SK-N-SH treated with all-trans-retinoic acid at 6 μM for 48 hours (cell line): ENCODE results near the gene MON2.
A peak's percentile ranks its signal among the peaks of the same experiment; 100 is the strongest.

Experiments used
- ATAC-seq: fragments of 200-7000 bp; cut with Tn5 transposase; 3 replicates; pipeline ENCODE4 v1.9.1; 2020; ENCODE audit warnings: mild to moderate bottlenecking, moderate library complexity
- BACH2 ChIP-seq: fragments of 250-450 bp; sonication (Bioruptor Pico); IDR thresholded peaks from 2 replicates; pipeline ENCODE4 v1.9.0; 2021; ENCODE audit warnings: mild to moderate bottlenecking, borderline replicate concordance
- GLIS3 ChIP-seq: fragments of 250-450 bp; sonication (Bioruptor Pico); IDR thresholded peaks from 2 replicates; pipeline ENCODE4 v1.5.0; 2020; ENCODE audit warnings: mild to moderate bottlenecking, moderate library complexity
- PATZ1 ChIP-seq: fragments of 250-450 bp; sonication (Bioruptor Pico); IDR thresholded peaks from 2 replicates; pipeline ENCODE4 v1.8.0; 2020; ENCODE audit warnings: mild to moderate bottlenecking, moderate library complexity, borderline replicate concordance
- POU6F1 ChIP-seq: fragments of 250-450 bp; sonication (Bioruptor Pico); IDR thresholded peaks from 2 replicates; pipeline ENCODE4 v1.8.0; 2021; ENCODE audit warnings: low read depth, mild to moderate bottlenecking, moderate library complexity, borderline replicate concordance
- PPARA ChIP-seq: fragments of 250-450 bp; sonication (Bioruptor Pico); IDR thresholded peaks from 2 replicates; pipeline ENCODE4 v1.5.0; 2020; ENCODE audit warnings: mild to moderate bottlenecking, borderline replicate concordance
- RARB ChIP-seq: fragments of 250-450 bp; sonication (Bioruptor Pico); IDR thresholded peaks from 2 replicates; pipeline ENCODE4 v1.8.0; 2021; ENCODE audit warnings: mild to moderate bottlenecking, moderate library complexity
- SNAI2 ChIP-seq: fragments of 250-450 bp; sonication (Bioruptor Pico); IDR thresholded peaks from 2 replicates; pipeline ENCODE4 v1.5.0; 2020; ENCODE audit warnings: mild to moderate bottlenecking, moderate library complexity
- TCF4 ChIP-seq: fragments of 250-450 bp; sonication (Bioruptor Pico); IDR thresholded peaks from 2 replicates; pipeline ENCODE4 v1.8.0; 2021; ENCODE audit warnings: mild to moderate bottlenecking, moderate library complexity, borderline replicate concordance
- TOX ChIP-seq: fragments of 250-450 bp; sonication (Bioruptor Pico); IDR thresholded peaks from 2 replicates; pipeline ENCODE4 v1.8.0; 2021; ENCODE audit warnings: mild to moderate bottlenecking, moderate library complexity, borderline replicate concordance
- ZFP3 ChIP-seq: fragments of 250-450 bp; sonication (Bioruptor Pico); IDR thresholded peaks from 2 replicates; pipeline ENCODE4 v1.5.0; 2020; ENCODE audit warnings: mild to moderate bottlenecking, moderate library complexity
- ZFP30 ChIP-seq: fragments of 450-650 bp; formaldehyde crosslinking; IDR thresholded peaks from 2 replicates; pipeline ENCODE4 v1.5.0; 2022; ENCODE audit warnings: mild to moderate bottlenecking, moderate library complexity
- ZNF565 ChIP-seq: fragments of 450-650 bp; formaldehyde crosslinking; conservative IDR thresholded peaks from 2 replicates; pipeline ENCODE4 v1.5.0; 2020; ENCODE audit warnings: low read depth, mild to moderate bottlenecking, moderate library complexity
- ZNF8 ChIP-seq: fragments of 450-650 bp; formaldehyde crosslinking; IDR thresholded peaks from 2 replicates; pipeline ENCODE4 v1.5.0; 2020; ENCODE audit warnings: mild to moderate bottlenecking, moderate library complexity
- TF ChIP-seq, protein P1 (sequence below): fragments of 250-450 bp; sonication (Bioruptor Pico); IDR thresholded peaks from 2 replicates; pipeline ENCODE4 v1.5.0; 2020; ENCODE audit warnings: mild to moderate bottlenecking, moderate library complexity
- TF ChIP-seq, protein P2 (sequence below): fragments of 250-450 bp; sonication (Bioruptor Pico); IDR thresholded peaks from 2 replicates; pipeline ENCODE4 v1.5.1; 2020; ENCODE audit warnings: low read depth, mild to moderate bottlenecking, moderate library complexity
- TF ChIP-seq, protein P3 (sequence below): fragments of 250-450 bp; sonication (Bioruptor Pico); IDR thresholded peaks from 2 replicates; pipeline ENCODE4 v1.5.1; 2021; ENCODE audit warnings: mild to moderate bottlenecking, moderate library complexity

MON2 gene

GRCh38 chr12:62621101-62621638 lies 154.5 kb downstream of the MON2 start:
- TF ChIP-seq, protein P1, sequence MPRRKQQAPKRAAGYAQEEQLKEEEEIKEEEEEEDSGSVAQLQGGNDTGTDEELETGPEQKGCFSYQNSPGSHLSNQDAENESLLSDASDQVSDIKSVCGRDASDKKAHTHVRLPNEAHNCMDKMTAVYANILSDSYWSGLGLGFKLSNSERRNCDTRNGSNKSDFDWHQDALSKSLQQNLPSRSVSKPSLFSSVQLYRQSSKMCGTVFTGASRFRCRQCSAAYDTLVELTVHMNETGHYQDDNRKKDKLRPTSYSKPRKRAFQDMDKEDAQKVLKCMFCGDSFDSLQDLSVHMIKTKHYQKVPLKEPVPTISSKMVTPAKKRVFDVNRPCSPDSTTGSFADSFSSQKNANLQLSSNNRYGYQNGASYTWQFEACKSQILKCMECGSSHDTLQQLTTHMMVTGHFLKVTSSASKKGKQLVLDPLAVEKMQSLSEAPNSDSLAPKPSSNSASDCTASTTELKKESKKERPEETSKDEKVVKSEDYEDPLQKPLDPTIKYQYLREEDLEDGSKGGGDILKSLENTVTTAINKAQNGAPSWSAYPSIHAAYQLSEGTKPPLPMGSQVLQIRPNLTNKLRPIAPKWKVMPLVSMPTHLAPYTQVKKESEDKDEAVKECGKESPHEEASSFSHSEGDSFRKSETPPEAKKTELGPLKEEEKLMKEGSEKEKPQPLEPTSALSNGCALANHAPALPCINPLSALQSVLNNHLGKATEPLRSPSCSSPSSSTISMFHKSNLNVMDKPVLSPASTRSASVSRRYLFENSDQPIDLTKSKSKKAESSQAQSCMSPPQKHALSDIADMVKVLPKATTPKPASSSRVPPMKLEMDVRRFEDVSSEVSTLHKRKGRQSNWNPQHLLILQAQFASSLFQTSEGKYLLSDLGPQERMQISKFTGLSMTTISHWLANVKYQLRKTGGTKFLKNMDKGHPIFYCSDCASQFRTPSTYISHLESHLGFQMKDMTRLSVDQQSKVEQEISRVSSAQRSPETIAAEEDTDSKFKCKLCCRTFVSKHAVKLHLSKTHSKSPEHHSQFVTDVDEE (CRISPR knock-in tag) = no peak
- TF ChIP-seq POU6F1 (CRISPR knock-in tag) = no peak
- ATAC-seq = no peak

- TF ChIP-seq, protein P2, sequence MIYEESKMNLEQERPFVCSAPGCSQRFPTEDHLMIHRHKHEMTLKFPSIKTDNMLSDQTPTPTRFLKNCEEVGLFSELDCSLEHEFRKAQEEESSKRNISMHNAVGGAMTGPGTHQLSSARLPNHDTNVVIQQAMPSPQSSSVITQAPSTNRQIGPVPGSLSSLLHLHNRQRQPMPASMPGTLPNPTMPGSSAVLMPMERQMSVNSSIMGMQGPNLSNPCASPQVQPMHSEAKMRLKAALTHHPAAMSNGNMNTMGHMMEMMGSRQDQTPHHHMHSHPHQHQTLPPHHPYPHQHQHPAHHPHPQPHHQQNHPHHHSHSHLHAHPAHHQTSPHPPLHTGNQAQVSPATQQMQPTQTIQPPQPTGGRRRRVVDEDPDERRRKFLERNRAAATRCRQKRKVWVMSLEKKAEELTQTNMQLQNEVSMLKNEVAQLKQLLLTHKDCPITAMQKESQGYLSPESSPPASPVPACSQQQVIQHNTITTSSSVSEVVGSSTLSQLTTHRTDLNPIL (CRISPR knock-in tag) = no peak
- no peak for TF ChIP-seq TOX (CRISPR knock-in tag)
- TF ChIP-seq TCF4 (CRISPR knock-in tag) = no peak
- no peak for TF ChIP-seq GLIS3 (CRISPR knock-in tag)
- no peak for TF ChIP-seq ZFP3 (CRISPR knock-in tag)
- no peak for TF ChIP-seq ZNF565
- TF ChIP-seq SNAI2 (CRISPR knock-in tag) = no peak
- TF ChIP-seq POU6F1 (CRISPR knock-in tag) = no peak
- no peak for TF ChIP-seq PATZ1 (CRISPR knock-in tag)
- TF ChIP-seq PPARA (CRISPR knock-in tag) = no peak
- no peak for TF ChIP-seq RARB (CRISPR knock-in tag)
- peak; percentile 36 for ATAC-seq
Observed at GRCh38 chr12:62622177-62622576, 155.6 kb downstream of the MON2 start.

GRCh38 chr12:62625228-62625627 lies 158.6 kb downstream of the MON2 start:
- TF ChIP-seq ZNF8 (CRISPR knock-in tag) (no peak), BACH2 (CRISPR knock-in tag) (no peak), ZNF565 (no peak), ZFP30 (CRISPR knock-in tag) (no peak), PATZ1 (CRISPR knock-in tag) (no peak), ZFP3 (CRISPR knock-in tag) (no peak)
- TF ChIP-seq, protein P1 (CRISPR knock-in tag) = no peak
- TF ChIP-seq, protein P3, sequence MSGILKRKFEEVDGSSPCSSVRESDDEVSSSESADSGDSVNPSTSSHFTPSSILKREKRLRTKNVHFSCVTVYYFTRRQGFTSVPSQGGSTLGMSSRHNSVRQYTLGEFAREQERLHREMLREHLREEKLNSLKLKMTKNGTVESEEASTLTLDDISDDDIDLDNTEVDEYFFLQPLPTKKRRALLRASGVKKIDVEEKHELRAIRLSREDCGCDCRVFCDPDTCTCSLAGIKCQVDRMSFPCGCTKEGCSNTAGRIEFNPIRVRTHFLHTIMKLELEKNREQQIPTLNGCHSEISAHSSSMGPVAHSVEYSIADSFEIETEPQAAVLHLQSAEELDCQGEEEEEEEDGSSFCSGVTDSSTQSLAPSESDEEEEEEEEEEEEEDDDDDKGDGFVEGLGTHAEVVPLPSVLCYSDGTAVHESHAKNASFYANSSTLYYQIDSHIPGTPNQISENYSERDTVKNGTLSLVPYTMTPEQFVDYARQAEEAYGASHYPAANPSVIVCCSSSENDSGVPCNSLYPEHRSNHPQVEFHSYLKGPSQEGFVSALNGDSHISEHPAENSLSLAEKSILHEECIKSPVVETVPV = no peak
- ATAC-seq = no peak
